GM12878 (cell line): ENCODE measurements around the gene ANKRD13C. TPM values are rescaled to one million over a fixed set of nuclear protein-coding genes. Genes with fewer than 3 reads are reported as not detected.

ENCODE experiments used
- ATAC-seq: fragments of 200-7000 bp; cut with Tn5 transposase; 3 replicates; pipeline ENCODE4 v1.9.1; 2020; ENCODE audit warnings: mild to moderate bottlenecking, moderate library complexity
- BruUV-seq: library from RNA; stranded (reverse); fragments of 400-500 nt; replicated peaks from 2 replicates; lab custom pipeline; 2021; lab: Mats Ljungman, UMichigan
- CTCF ChIA-PET: fragments of 300-600 bp; sonication (Branson Sonifier 250); formaldehyde crosslinking; extraction: SDS; loops from one replicate; lab custom pipeline; 2021; ENCODE audit warnings: inconsistent platforms; lab: Yijun Ruan, JAX
- POLR2A ChIA-PET: fragments of 350-600 bp; formaldehyde crosslinking; extraction: SDS; loops from one replicate; lab custom pipeline; 2021; ENCODE audit warnings: inconsistent platforms; lab: Charles Lee
- RAD21 ChIA-PET: fragments of 300-600 bp; sonication (Branson Sonifier 250); formaldehyde crosslinking; loops from one replicate; lab custom pipeline; 2023; ENCODE audit warnings: antibody characterized with exemption; ENCODE audit not compliant: unreplicated experiment; lab: Charles Lee
- SMC1A ChIA-PET: fragments of 300-600 bp; sonication (Branson Sonifier 250); formaldehyde crosslinking; loops from one replicate; lab custom pipeline; 2023; ENCODE audit not compliant: unreplicated experiment, uncharacterized antibody; lab: Charles Lee
- DNase-seq: peaks from one replicate; pipeline ENCODE4 v3.0.0-alpha.2; 2011; ENCODE audit warnings: low read depth, low spot score
- FAIRE-seq: peaks from 3 replicates; lab custom pipeline; 2011; peaks lifted over from hg19 to GRCh38; lab: Jason Lieb, UNC
- H2AFZ ChIP-seq: 2 replicates; pipeline ENCODE4 v1.6.0; 2011; ENCODE audit warnings: low read depth, low read length, control low read depth; ENCODE audit not compliant: control insufficient read depth
- H3K27ac ChIP-seq: 2 replicates; pipeline ENCODE4 v1.5.1; 2011; ENCODE audit warnings: control low read depth; ENCODE audit not compliant: control insufficient read depth, insufficient read depth
- H3K27me3 ChIP-seq, 2 experiments: replicated peaks in 1 of 2; 2 replicates each; pipeline versions ENCODE4 v1.6.0 to v1.6.1; 2011; ENCODE audit warnings: low read length in 1 of 2; ENCODE audit not compliant: control insufficient read depth in 2 of 2, insufficient read depth in 2 of 2
- H3K36me3 ChIP-seq, 2 experiments: 2 replicates each; pipeline ENCODE4 v1.5.1; 2011; ENCODE audit warnings: low read length in 1 of 2; ENCODE audit not compliant: control insufficient read depth in 2 of 2, insufficient read depth in 2 of 2
- H3K4me1 ChIP-seq: 2 replicates; pipeline ENCODE4 v1.6.1; 2011; ENCODE audit warnings: mild to moderate bottlenecking, low read length, moderate library complexity, mixed read lengths; ENCODE audit not compliant: control insufficient read depth, insufficient read depth
- H3K4me2 ChIP-seq: 2 replicates; pipeline ENCODE4 v1.6.0; 2011; ENCODE audit warnings: control low read depth; ENCODE audit not compliant: control insufficient read depth, insufficient read depth
- H3K4me3 ChIP-seq: fragments of 200-600 bp; sonication (generic); 2 replicates; pipeline ENCODE4 v1.5.1; 2016
- H3K79me2 ChIP-seq: 2 replicates; pipeline ENCODE4 v1.6.0; 2011; ENCODE audit warnings: low read length; ENCODE audit not compliant: control insufficient read depth, insufficient read depth
- H3K9ac ChIP-seq: 2 replicates; pipeline ENCODE4 v1.8.0; 2011; ENCODE audit warnings: low read length, control low read depth, mixed read lengths; ENCODE audit not compliant: control insufficient read depth, insufficient read depth
- H3K9me3 ChIP-seq: replicated peaks from 3 replicates; pipeline ENCODE4 v1.5.1; 2011; ENCODE audit warnings: mild to moderate bottlenecking, low read length; ENCODE audit not compliant: control insufficient read depth, insufficient read depth
- H4K20me1 ChIP-seq: 2 replicates; pipeline ENCODE4 v1.6.0; 2011; ENCODE audit not compliant: control insufficient read depth, insufficient read depth
- BCL11A ChIP-seq: IDR thresholded peaks from 2 replicates; pipeline ENCODE4 v1.6.1; 2011; ENCODE audit warnings: low read depth, low read length
- E2F8 ChIP-seq: fragments of 450-650 bp; IDR thresholded peaks from 2 replicates; pipeline ENCODE4 v1.6.1; 2018; ENCODE audit warnings: mild to moderate bottlenecking, low read depth, moderate library complexity; ENCODE audit not compliant: partially characterized antibody
- ETV6 ChIP-seq, 2 experiments: fragments of 450-650 bp in 1 of 2; IDR thresholded peaks in 1 of 2; conservative IDR thresholded peaks in 1 of 2; 2 replicates each; pipeline ENCODE4 v1.6.1; 2014; ENCODE audit warnings: antibody characterized with exemption in 1 of 2, borderline replicate concordance in 1 of 2, low read depth in 1 of 2, mild to moderate bottlenecking in 1 of 2, moderate library complexity in 1 of 2
- NR2F1 ChIP-seq: fragments of 450-650 bp; conservative IDR thresholded peaks from 2 replicates; pipeline ENCODE4 v1.6.1; 2017; ENCODE audit warnings: mild to moderate bottlenecking
- ZZZ3 ChIP-seq: IDR thresholded peaks from 2 replicates; pipeline ENCODE4 v1.6.1; 2011; ENCODE audit warnings: low read depth; ENCODE audit not compliant: control insufficient read depth, insufficient read length
- WGBS: methylation state at CpG from one replicate; pipeline ENCODE4 v1.1.6; 2016; ENCODE audit warnings: low lambda C conversion rate; ENCODE audit not compliant: insufficient replicate concordance, insufficient coverage; ENCODE audit errors: missing lambda C conversion rate; 5-methylcytosine and 5-hydroxymethylcytosine counted together
- in situ Hi-C: fragments of 300-500 bp; cut with MboI; formaldehyde crosslinking; loops from 9 replicates; pipeline ENCODE4 v1.14.3; 2018; ENCODE audit warnings: mixed read lengths
- intact Hi-C: fragments of 100-400 bp; cut with micrococcal nuclease; formaldehyde crosslinking; loops from one replicate; pipeline ENCODE4 v1.14.2; 2022; ENCODE audit not compliant: unreplicated experiment
- polyA plus RNA-seq, 11 experiments: library from polyadenylated mRNA; depleted of rRNA in 4 of 11; unstranded in 6 of 11; stranded (reverse) in 5 of 11; fragments of >200 nt; fragmentation: Nextera tagmentation in 4 of 11; fragmentation: Illumina TruSeq in 1 of 11; extraction: Ambion mirVana in 4 of 11; extraction: Trizol in 1 of 11; gene quantifications; 1 replicate in 1 of 11; 2 replicates in 10 of 11; pipeline versions ENCODE4 v1.2.1 to v1.2.3, GENCODE V29; 2011 to 2016; ENCODE audit warnings: inconsistent platforms in 2 of 11, missing spikeins in 2 of 11, low read depth in 1 of 11
- total RNA-seq, 4 experiments: library from RNA; depleted of rRNA in 3 of 4; stranded (reverse); fragments of >200 nt in 3 of 4; fragmentation: Illumina TruSeq in 1 of 4; extraction: Trizol in 1 of 4; gene quantifications; 2 replicates each; pipeline versions ENCODE4 v1.2.1 to v1.2.3, GENCODE V29; 2013 to 2021

Gene ANKRD13C
- total and polyA plus RNA-seq, 10 of the 15 experiments (the other 5 are each of a cell fraction or from before 2014, with no cell fraction given): 3.7 to 24.4 (median 14.1) TPM

DNA sequence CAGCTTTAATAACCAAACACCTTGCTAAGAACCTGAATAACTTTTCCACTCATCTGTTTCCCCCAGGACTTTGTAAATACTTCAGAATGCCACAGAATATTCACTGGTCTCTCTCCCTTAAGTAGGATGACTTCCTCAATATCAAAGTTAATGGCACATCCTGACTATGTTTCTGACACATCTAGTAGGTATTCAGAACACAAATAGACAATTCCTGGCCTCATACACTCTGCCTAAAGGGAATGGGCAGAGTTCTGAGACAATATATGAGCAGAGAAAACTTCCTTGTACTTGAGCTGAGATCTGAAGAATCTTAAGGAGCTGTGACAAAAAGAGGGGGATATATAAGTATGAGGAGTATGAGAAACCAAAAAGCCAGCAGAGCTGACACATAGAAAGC lies 34.8 kb downstream of the ANKRD13C start (continued):
- TF ChIP-seq E2F8: no peak

GRCh38 chr1:70318191-70318590 lies 36.3 kb downstream of the ANKRD13C start:
- Histone ChIP-seq H3K4me3 (no peak overlapping the region), H4K20me1 (no peaks in the 10 kb centered on the region), H3K27me3 (no peaks in the 10 kb centered on the region), H3K4me2 (no peak overlapping the region), H3K9me3 (no peaks in the 10 kb centered on the region), H3K27ac (no peak overlapping the region), H2AFZ (no peak overlapping the region), H3K4me1 (no peaks in the 10 kb centered on the region), H3K36me3 (peaks cover 0 to 6% of the 10 kb centered on the region in 2 experiments; a peak in 1 of 4 replicates), H3K9ac (no peak overlapping the region), H3K79me2 (no peaks in the 10 kb centered on the region)
- 0% methylated on average over 1 of the region's 1 CpG for WGBS
- TF ChIP-seq ZZZ3: no peak
- no peak for TF ChIP-seq NR2F1
- no peak for TF ChIP-seq BCL11A
- TF ChIP-seq ETV6 (conservative IDR thresholded peaks at IDR 0.05 in 1 of 2, IDR thresholded peaks at IDR 0.05 in 1 of 2; ENCODE audit: borderline replicate concordance in 1 of 2, low read depth in 1 of 2): no peak
- DNase-seq (no peak), FAIRE-seq (no peak), ATAC-seq (no peak)
- ChIA-PET SMC1A (interaction anchor here (1.0 to 1.6 kb wide), 2 partner anchors 11 to 28 kb away, joined by 3 to 4 read pairs; no protein-coding TSS in a partner anchor), RAD21 (no interaction called here), POLR2A (no interaction called here), CTCF (interaction anchor here (1.1 to 2.6 kb wide), 3 partner anchors 8 to 35 kb away, joined by 3 to 8 read pairs (median 4); no protein-coding TSS in a partner anchor)
- BruUV-seq: no TSS peak
- in situ Hi-C loops: no loop called here
- intact Hi-C loops: no loop called here
